Bronchial epithelial cell (primary cell): ENCODE results near the gene SLC6A5. TPM values are rescaled to one million over a fixed set of nuclear protein-coding genes. Genes with fewer than 3 reads are reported as not detected.

Source experiments
- DNase-seq: peaks from one replicate; pipeline ENCODE4 v3.0.0-alpha.2; 2010; ENCODE audit warnings: low read depth
- FAIRE-seq: peaks from 2 replicates; lab custom pipeline; 2011; peaks lifted over from hg19 to GRCh38; lab: Jason Lieb, UNC
- H3K27me3 ChIP-seq: 2 replicates; pipeline ENCODE4 v1.5.1; 2011; ENCODE audit warnings: low read length; ENCODE audit not compliant: control insufficient read depth, insufficient read depth
- H3K36me3 ChIP-seq: 2 replicates; pipeline ENCODE4 v1.5.1; 2011; ENCODE audit warnings: low read length; ENCODE audit not compliant: control insufficient read depth, insufficient read depth
- H3K4me3 ChIP-seq: 2 replicates; pipeline ENCODE4 v1.5.1; 2011; ENCODE audit warnings: mild to moderate bottlenecking, low read depth, low read length, control low read depth
- CTCF ChIP-seq: IDR thresholded peaks from 2 replicates; pipeline ENCODE4 v1.5.1; 2011; ENCODE audit warnings: mild to moderate bottlenecking, moderate library complexity, low read length, control low read depth, inconsistent platforms; ENCODE audit not compliant: insufficient read depth, severe bottlenecking
- total RNA-seq: library from RNA; depleted of rRNA; stranded (reverse); fragments of >200 nt; gene quantifications from 2 replicates; pipeline ENCODE4 v1.2.1, GENCODE V29; 2014

Gene SLC6A5
- total RNA-seq, 1 donor from 2014 or later, result not detected

GRCh38 chr11:20631519-20632168 is 32.2 kb downstream of the SLC6A5 start:
- DNase-seq, result peak; percentile 91
- H3K36me3 ChIP-seq, result no peaks in the 10 kb centered on the region
- FAIRE-seq, result peak; percentile 28
- H3K27me3 ChIP-seq, result no peaks in the 10 kb centered on the region
- TF ChIP-seq CTCF, result no peak
- no peak overlapping the region for H3K4me3 ChIP-seq

- Histone ChIP-seq H3K36me3 (no peaks in the 10 kb centered on the region), H3K4me3 (no peak overlapping the region), H3K27me3 (no peaks in the 10 kb centered on the region)
- DNase-seq, result no peak
- TF ChIP-seq CTCF, result no peak
- no peak for FAIRE-seq
These were observed 32.7 kb downstream of the SLC6A5 start for GRCh38 chr11:20632169-20632532.

- no peak for FAIRE-seq
- peak; percentile 32 for TF ChIP-seq CTCF
- no peaks in the 10 kb centered on the region for H3K27me3 ChIP-seq
- no peak overlapping the region for H3K4me3 ChIP-seq
- DNase-seq, result no peak
- no peaks in the 10 kb centered on the region for H3K36me3 ChIP-seq
These were observed 34.6 kb downstream of the SLC6A5 start for GRCh38 chr11:20634044-20634443.

- Histone ChIP-seq H3K27me3 (no peaks in the 10 kb centered on the region), H3K4me3 (no peak overlapping the region), H3K36me3 (no peaks in the 10 kb centered on the region)
- DNase-seq, result no peak
- no peak for TF ChIP-seq CTCF
- FAIRE-seq, result no peak
These were observed 35.4 kb downstream of the SLC6A5 start for GRCh38 chr11:20634781-20635180.

- no peaks in the 10 kb centered on the region for H3K27me3 ChIP-seq
- no peaks in the 10 kb centered on the region for H3K36me3 ChIP-seq
- DNase-seq (no peak), FAIRE-seq (no peak)
- no peak overlapping the region for H3K4me3 ChIP-seq
- TF ChIP-seq CTCF, result no peak
These were observed 38.7 kb downstream of the SLC6A5 start for GRCh38 chr11:20638074-20638473.

GRCh38 chr11:20639688-20640087 is 40.3 kb downstream of the SLC6A5 start:
- no peaks in the 10 kb centered on the region for H3K36me3 ChIP-seq
- H3K4me3 ChIP-seq, result no peak overlapping the region
- DNase-seq (no peak), FAIRE-seq (no peak)
- H3K27me3 ChIP-seq, result no peaks in the 10 kb centered on the region
- no peak for TF ChIP-seq CTCF
